Endothelial cell of umbilical vein (primary cell): ENCODE measurements around the gene SCN9A. TPM values are rescaled to one million over a fixed set of nuclear protein-coding genes. Genes with fewer than 3 reads are reported as not detected.

Experiments
- BruUV-seq: library from RNA; stranded (reverse); fragments of 400-500 nt; replicated peaks from 2 replicates; lab custom pipeline; 2021; lab: Mats Ljungman, UMichigan
- CTCF ChIA-PET: fragments of 300-600, 350-600 bp; sonication (Branson Sonifier 250); formaldehyde crosslinking; loops from one replicate; lab custom pipeline; 2021; ENCODE audit warnings: antibody characterized with exemption, inconsistent platforms; lab: Charles Lee
- POLR2A ChIA-PET: fragments of 300-600, 350-600 bp; sonication (Branson Sonifier 250); formaldehyde crosslinking; loops from one replicate; lab custom pipeline; 2021; ENCODE audit warnings: antibody characterized with exemption, inconsistent platforms; lab: Charles Lee
- DNase-seq: peaks from one replicate; pipeline ENCODE4 v3.0.0-alpha.2; 2011; ENCODE audit warnings: low read depth, low spot score
- FAIRE-seq: peaks from 2 replicates; lab custom pipeline; 2011; peaks lifted over from hg19 to GRCh38; lab: Jason Lieb, UNC
- H2AFZ ChIP-seq: 2 replicates; pipeline ENCODE4 v1.6.0; 2012; ENCODE audit warnings: low read depth, low read length, control low read depth, inconsistent platforms
- H3K27ac ChIP-seq: 2 replicates; pipeline ENCODE4 v1.5.1; 2011; ENCODE audit warnings: low read depth, mild to moderate bottlenecking, control low read depth, low read length, moderate library complexity; ENCODE audit not compliant: insufficient read depth
- H3K27me3 ChIP-seq, 2 experiments: 2 replicates each; pipeline versions ENCODE4 v1.6.0 to v1.6.1; 2011; ENCODE audit warnings: low read length in 2 of 2, mixed read lengths in 1 of 2; ENCODE audit not compliant: control insufficient read depth in 2 of 2, insufficient read depth in 2 of 2
- H3K36me3 ChIP-seq, 2 experiments: 2 replicates in 1 of 2; 3 replicates in 1 of 2; pipeline ENCODE4 v1.5.1; 2011; ENCODE audit warnings: low read length in 2 of 2, mild to moderate bottlenecking in 1 of 2, moderate library complexity in 1 of 2; ENCODE audit not compliant: control insufficient read depth in 2 of 2, insufficient read depth in 2 of 2; ENCODE audit errors: extremely low read depth in 1 of 2
- H3K4me1 ChIP-seq: 3 replicates; pipeline ENCODE4 v1.5.1; 2011; ENCODE audit warnings: mild to moderate bottlenecking, low read length; ENCODE audit not compliant: control insufficient read depth, insufficient read depth; ENCODE audit errors: extremely low read depth
- H3K4me2 ChIP-seq: 2 replicates; pipeline ENCODE4 v1.6.1; 2011; ENCODE audit warnings: low read length, control low read depth, mixed read lengths; ENCODE audit not compliant: insufficient read depth
- H3K4me3 ChIP-seq, 3 experiments: fragments of 200-600 bp in 1 of 3; sonication (generic), shearing (Covaris generic) in 1 of 3; replicated peaks in 1 of 3; 2 replicates each; pipeline ENCODE4 v1.5.1; 2011 to 2016; ENCODE audit warnings: control low read depth in 3 of 3, low read length in 3 of 3, mild to moderate bottlenecking in 2 of 3, inconsistent platforms in 1 of 3, low read depth in 1 of 3, moderate library complexity in 1 of 3; ENCODE audit not compliant: insufficient read depth in 1 of 3
- H3K79me2 ChIP-seq: 2 replicates; pipeline ENCODE4 v1.6.0; 2012; ENCODE audit warnings: low read length, inconsistent platforms; ENCODE audit not compliant: control insufficient read depth, insufficient read depth
- H3K9ac ChIP-seq: replicated peaks from 2 replicates; pipeline ENCODE3; 2011; ENCODE audit warnings: low read length, control low read depth; ENCODE audit not compliant: insufficient read depth; ENCODE audit errors: extremely low read depth
- H3K9me1 ChIP-seq: replicated peaks from 3 replicates; pipeline ENCODE4 v1.6.0; 2011; ENCODE audit warnings: mild to moderate bottlenecking, low read length; ENCODE audit not compliant: control insufficient read depth, insufficient read depth; ENCODE audit errors: extremely low read depth
- H3K9me3 ChIP-seq: replicated peaks from 2 replicates; pipeline ENCODE4 v1.5.1; 2012; ENCODE audit warnings: low read length, inconsistent platforms; ENCODE audit not compliant: control insufficient read depth, insufficient read depth
- H4K20me1 ChIP-seq: replicated peaks from 2 replicates; pipeline ENCODE3; 2011; ENCODE audit warnings: mild to moderate bottlenecking, low read length; ENCODE audit not compliant: control insufficient read depth, insufficient read depth; ENCODE audit errors: extremely low read depth
- EZH2 ChIP-seq: IDR thresholded peaks from 2 replicates; pipeline ENCODE4 v1.6.1; 2012; ENCODE audit warnings: borderline replicate concordance, low read depth, mild to moderate bottlenecking, moderate library complexity, low read length, inconsistent platforms; ENCODE audit not compliant: severe bottlenecking
- FOS ChIP-seq: IDR thresholded peaks from 2 replicates; pipeline ENCODE4 v1.6.1; 2011; ENCODE audit warnings: mild to moderate bottlenecking, low read length, moderate library complexity, borderline replicate concordance; ENCODE audit not compliant: insufficient read depth
- GATA2 ChIP-seq: IDR thresholded peaks from 2 replicates; pipeline ENCODE4 v1.7.0; 2011; ENCODE audit warnings: low read depth, mild to moderate bottlenecking, moderate library complexity, mixed read lengths, low read length; ENCODE audit not compliant: insufficient read length, insufficient read depth
- JUN ChIP-seq: IDR thresholded peaks from 2 replicates; pipeline ENCODE4 v1.6.1; 2011; ENCODE audit warnings: borderline replicate concordance, low read depth; ENCODE audit not compliant: insufficient read length, insufficient read depth
- MAX ChIP-seq: IDR thresholded peaks from 2 replicates; pipeline ENCODE4 v1.6.1; 2011; ENCODE audit not compliant: insufficient read depth, insufficient read length
- MYC ChIP-seq: IDR thresholded peaks from one replicate; pipeline ENCODE4 v1.6.1; 2011; ENCODE audit warnings: mild to moderate bottlenecking, low read depth, low read length
- POLR2A ChIP-seq: IDR thresholded peaks from 2 replicates; pipeline ENCODE4 v1.6.1; 2012; ENCODE audit warnings: low read depth, mild to moderate bottlenecking, control low read depth, low read length
- POLR2AphosphoS5 ChIP-seq: IDR thresholded peaks from 2 replicates; pipeline ENCODE4 v1.6.1; 2012; ENCODE audit warnings: low read depth, mild to moderate bottlenecking, control low read depth, low read length, moderate library complexity; ENCODE audit not compliant: insufficient read depth
- dilution Hi-C: fragments of 300-500 bp; cut with MboI; formaldehyde crosslinking; loops from one replicate; pipeline ENCODE4 v1.15.0; 2019; ENCODE audit warnings: low sequenced_read_pairs; ENCODE audit not compliant: extremely low pct_ligation_motif_present
- intact Hi-C: fragments of 100-400 bp; cut with micrococcal nuclease; formaldehyde crosslinking; loops from one replicate; pipeline ENCODE4 v1.10.0; 2022
- polyA plus RNA-seq, 4 experiments: library from polyadenylated mRNA; depleted of rRNA in 3 of 4; stranded (reverse) in 3 of 4; unstranded in 1 of 4; fragments of >200 nt; gene quantifications; 2 replicates each; pipeline versions ENCODE4 v1.2.1 to v1.2.3, GENCODE V29; 2011 to 2012; ENCODE audit warnings: missing spikeins in 1 of 4
- total RNA-seq: library from RNA; stranded (reverse); gene quantifications from 2 replicates; pipeline ENCODE4 v1.2.3, GENCODE V29; 2021
- TF ChIP-seq, protein P1 (sequence below), 2 donors: IDR thresholded peaks; 1 replicate in 1 of 2; 2 replicates in 1 of 2; pipeline ENCODE4 v1.5.1; 2011; ENCODE audit warnings: low read length in 2 of 2, mild to moderate bottlenecking in 2 of 2, moderate library complexity in 2 of 2, control low read depth in 1 of 2, inconsistent platforms in 1 of 2, low read depth in 1 of 2; ENCODE audit not compliant: insufficient read depth in 1 of 2; ENCODE audit errors: extremely low read depth in 1 of 2

Gene SCN9A
- total and polyA plus RNA-seq, 2 donors (not counting 3 experiments of a cell fraction or from before 2014, with no cell fraction given) = 0.88 to 1.6 TPM

DNA sequence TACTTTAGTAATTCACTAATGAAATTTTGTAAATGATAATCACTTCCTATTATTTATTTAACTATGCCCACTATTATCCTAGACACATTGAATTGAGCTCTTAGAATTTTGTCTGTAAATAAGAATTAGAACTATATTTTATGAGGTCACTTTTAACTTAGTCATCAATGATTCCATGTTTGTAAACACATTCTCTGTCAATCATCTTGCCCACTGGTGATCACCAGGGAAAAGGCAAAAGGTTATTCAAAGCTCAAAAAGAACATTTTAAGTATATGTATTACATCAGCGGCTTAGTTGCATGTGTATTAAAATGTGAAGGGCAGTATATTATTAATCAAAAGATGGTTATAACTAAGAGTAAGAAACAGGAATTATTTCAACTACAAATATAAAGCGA lies 25.2 kb downstream of the SCN9A start:
- no peak overlapping the region for H3K4me2 ChIP-seq
- H3K4me1 ChIP-seq = no peaks in the 10 kb centered on the region
- intact Hi-C loops = no loop called here
- dilution Hi-C loops = no loop called here
- H3K9me3 ChIP-seq = no peaks in the 10 kb centered on the region
- H2AFZ ChIP-seq = no peak overlapping the region
- no peaks in the 10 kb centered on the region for H3K27me3 ChIP-seq
- DNase-seq (no peak), FAIRE-seq (no peak)
- no peak overlapping the region for H3K9ac ChIP-seq
- no peak for TF ChIP-seq MYC
- TF ChIP-seq POLR2A = no peak
- TF ChIP-seq MAX = no peak
- no peak for TF ChIP-seq POLR2AphosphoS5
- TF ChIP-seq EZH2 = no peak
- TF ChIP-seq JUN = no peak
- no peaks in the 10 kb centered on the region for H4K20me1 ChIP-seq
- H3K27ac ChIP-seq = no peak overlapping the region
- ChIA-PET POLR2A (no interaction called here), CTCF (interaction anchor here (1.4 to 2.4 kb wide), 2 partner anchors 10 to 69 kb away, joined by 4 to 12 read pairs; no protein-coding TSS in a partner anchor)
- H3K9me1 ChIP-seq = no peaks in the 10 kb centered on the region
- no peaks in the 10 kb centered on the region for H3K36me3 ChIP-seq
- no TSS peak for BruUV-seq
- no peak overlapping the region for H3K4me3 ChIP-seq
- H3K79me2 ChIP-seq = no peaks in the 10 kb centered on the region

DNA sequence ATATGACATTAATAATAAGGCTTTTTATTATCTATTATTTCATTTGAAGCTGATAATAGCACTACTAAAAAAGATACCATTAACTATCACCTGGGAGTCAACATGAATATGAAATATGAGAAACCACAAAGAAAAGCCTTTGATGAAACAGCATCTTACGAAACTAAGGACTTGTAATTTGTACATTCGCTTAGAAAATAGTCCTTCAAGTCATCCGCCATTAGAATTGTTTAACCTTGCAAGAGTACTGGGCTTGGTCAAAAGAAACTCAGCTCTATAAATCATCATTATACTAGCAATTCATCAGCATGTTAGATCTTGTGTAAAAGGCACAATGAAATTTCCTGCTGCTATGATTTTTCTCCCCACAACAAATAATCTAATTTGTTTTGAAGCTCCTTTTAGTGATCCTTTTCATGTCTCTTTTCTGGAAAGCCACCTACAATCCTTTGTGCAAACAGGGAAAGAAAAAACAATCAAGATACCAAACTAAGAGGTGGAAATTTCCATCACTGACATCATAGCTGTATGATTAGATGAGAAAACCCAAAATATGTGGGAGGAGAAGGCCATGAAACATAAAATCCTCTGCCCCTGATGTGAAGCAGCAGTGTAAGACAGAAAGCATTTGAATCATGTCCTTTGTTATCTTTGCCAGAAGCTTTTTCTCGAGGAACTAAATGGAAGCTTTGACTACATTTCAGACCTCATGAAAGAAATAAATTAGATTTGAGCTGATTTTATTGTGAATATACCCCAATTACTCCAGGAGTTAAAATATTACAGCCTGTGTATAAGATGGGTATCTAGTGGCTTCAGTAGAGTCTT lies 31.2 kb downstream of the SCN9A start:
- no peak overlapping the region for H3K4me2 ChIP-seq
- no peaks in the 10 kb centered on the region for H4K20me1 ChIP-seq
- no peaks in the 10 kb centered on the region for H3K27me3 ChIP-seq
- dilution Hi-C loops (no loop called here), intact Hi-C loops (no loop called here)
- DNase-seq = no peak
- H3K9ac ChIP-seq = no peak overlapping the region
- no peak for FAIRE-seq
- TF ChIP-seq, protein P1, sequence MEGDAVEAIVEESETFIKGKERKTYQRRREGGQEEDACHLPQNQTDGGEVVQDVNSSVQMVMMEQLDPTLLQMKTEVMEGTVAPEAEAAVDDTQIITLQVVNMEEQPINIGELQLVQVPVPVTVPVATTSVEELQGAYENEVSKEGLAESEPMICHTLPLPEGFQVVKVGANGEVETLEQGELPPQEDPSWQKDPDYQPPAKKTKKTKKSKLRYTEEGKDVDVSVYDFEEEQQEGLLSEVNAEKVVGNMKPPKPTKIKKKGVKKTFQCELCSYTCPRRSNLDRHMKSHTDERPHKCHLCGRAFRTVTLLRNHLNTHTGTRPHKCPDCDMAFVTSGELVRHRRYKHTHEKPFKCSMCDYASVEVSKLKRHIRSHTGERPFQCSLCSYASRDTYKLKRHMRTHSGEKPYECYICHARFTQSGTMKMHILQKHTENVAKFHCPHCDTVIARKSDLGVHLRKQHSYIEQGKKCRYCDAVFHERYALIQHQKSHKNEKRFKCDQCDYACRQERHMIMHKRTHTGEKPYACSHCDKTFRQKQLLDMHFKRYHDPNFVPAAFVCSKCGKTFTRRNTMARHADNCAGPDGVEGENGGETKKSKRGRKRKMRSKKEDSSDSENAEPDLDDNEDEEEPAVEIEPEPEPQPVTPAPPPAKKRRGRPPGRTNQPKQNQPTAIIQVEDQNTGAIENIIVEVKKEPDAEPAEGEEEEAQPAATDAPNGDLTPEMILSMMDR (IDR thresholded peaks at IDR 0.05; ENCODE audit: extremely low read depth in 1 of 2, insufficient read depth in 1 of 2, low read depth in 1 of 2, low read length in 2 of 2) = no peak
- TF ChIP-seq POLR2A = no peak
- TF ChIP-seq FOS = no peak
- TF ChIP-seq GATA2 = no peak
- TF ChIP-seq JUN = no peak
- no peak for TF ChIP-seq EZH2
- TF ChIP-seq MYC = no peak
- no peak for TF ChIP-seq POLR2AphosphoS5
- TF ChIP-seq MAX = no peak
- H3K4me3 ChIP-seq = no peak overlapping the region
- CTCF ChIA-PET = interaction anchor here (1.0 to 1.3 kb wide), 2 partner anchors 10 to 72 kb away, joined by 3 to 4 read pairs; no protein-coding TSS in a partner anchor
- no peaks in the 10 kb centered on the region for H3K79me2 ChIP-seq
- no peak overlapping the region for H3K27ac ChIP-seq
- no peaks in the 10 kb centered on the region for H3K4me1 ChIP-seq
- no peaks in the 10 kb centered on the region for H3K9me1 ChIP-seq
- no peak overlapping the region for H2AFZ ChIP-seq
- POLR2A ChIA-PET = interaction anchor here (0.6 kb wide), 1 partner anchor 28 kb away, joined by 3 read pairs; no protein-coding TSS in a partner anchor
- no TSS peak for BruUV-seq
- H3K36me3 ChIP-seq = no peaks in the 10 kb centered on the region
- H3K9me3 ChIP-seq = no peaks in the 10 kb centered on the region
